Measurements from ENCODE around the gene RAB34. TPM values are rescaled to one million over a fixed set of nuclear protein-coding genes. Genes with fewer than 3 reads are reported as not detected.

Gene RAB34
- total RNA-seq, 1 experiment from 2014 or later = 161 TPM

DNA sequence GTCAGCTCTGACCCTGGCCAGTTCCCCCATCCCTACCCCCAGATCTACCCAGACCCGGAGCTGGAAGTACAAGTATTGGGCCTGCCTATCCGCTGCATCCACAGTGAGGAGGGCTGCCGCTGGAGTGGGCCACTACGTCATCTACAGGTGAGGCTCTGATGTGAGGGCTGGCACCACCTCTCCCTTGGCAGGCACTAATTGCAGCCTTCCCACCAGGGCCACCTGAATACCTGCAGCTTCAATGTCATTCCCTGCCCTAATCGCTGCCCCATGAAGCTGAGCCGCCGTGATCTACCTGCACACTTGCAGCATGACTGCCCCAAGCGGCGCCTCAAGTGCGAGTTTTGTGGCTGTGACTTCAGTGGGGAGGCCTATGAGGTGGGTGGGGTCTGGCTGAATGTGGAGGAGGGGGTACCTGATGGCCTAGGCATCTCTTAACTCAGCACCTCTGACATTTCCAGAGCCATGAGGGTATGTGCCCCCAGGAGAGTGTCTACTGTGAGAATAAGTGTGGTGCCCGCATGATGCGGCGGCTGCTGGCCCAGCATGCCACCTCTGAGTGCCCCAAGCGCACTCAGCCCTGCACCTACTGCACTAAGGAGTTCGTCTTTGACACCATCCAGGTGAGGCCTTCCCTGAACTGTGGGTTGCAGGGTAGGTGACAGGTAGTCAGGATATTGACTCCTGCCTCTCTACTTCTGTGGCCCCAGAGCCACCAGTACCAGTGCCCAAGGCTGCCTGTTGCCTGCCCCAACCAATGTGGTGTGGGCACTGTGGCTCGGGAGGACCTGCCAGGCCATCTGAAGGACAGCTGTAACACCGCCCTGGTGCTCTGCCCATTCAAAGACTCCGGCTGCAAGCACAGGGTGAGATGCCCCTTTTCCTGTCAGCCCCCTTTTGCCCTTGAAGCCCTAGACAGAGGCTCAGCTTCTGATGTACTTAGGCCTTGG lies 30.4 kb upstream of the RAB34 start:
- peaks cover 56% of the 10 kb centered on the region for H4K20me1 ChIP-seq (ENCODE audit: insufficient read depth)
- peaks cover 43% of the 10 kb centered on the region for H3K4me1 ChIP-seq (replicated peaks; ENCODE audit: insufficient read depth)
- H3K9me2 ChIP-seq (ENCODE audit: insufficient read depth) = no peaks in the 10 kb centered on the region
- no TSS peak for BruUV-seq (replicated peaks)
- H3K4me3 ChIP-seq = peak overlapping the region; percentile 97
- peak overlapping the region; percentile 96 for H3K27ac ChIP-seq
- H3F3A ChIP-seq (ENCODE audit: insufficient read depth, low read depth) = peaks cover 88% of the 10 kb centered on the region
- H3K27me3 ChIP-seq (ENCODE audit: insufficient read depth, low read depth) = no peaks in the 10 kb centered on the region
- H2AFZ ChIP-seq = no peak overlapping the region
- H3K4me2 ChIP-seq = peak overlapping the region; percentile 90
- no peaks in the 10 kb centered on the region for H3K9me3 ChIP-seq (ENCODE audit: insufficient read depth, low read depth)
- DNase-seq = no peak
- peaks cover 29% of the 10 kb centered on the region for H3K36me3 ChIP-seq (ENCODE audit: low read depth)
- intact Hi-C loops (cut with micrococcal nuclease; ENCODE audit: unreplicated experiment) = loop anchor here (5.0 kb wide), 1 partner anchor 204 kb away; the partner anchor contains the start of gene PHF12
- POLR2A ChIA-PET (ENCODE audit: unreplicated experiment) = interaction anchor here (1.1 to 1.3 kb wide), 2 partner anchors 20 to 23 kb away, joined by 3 to 33 read pairs; partner anchors contain the start of gene NEK8
- H3K79me2 ChIP-seq (ENCODE audit: low read depth) = peaks cover 64% of the 10 kb centered on the region
- no peak for TF ChIP-seq EZH2 (IDR thresholded peaks at IDR 0.05; ENCODE audit: low read depth)
- TF ChIP-seq, protein P1, sequence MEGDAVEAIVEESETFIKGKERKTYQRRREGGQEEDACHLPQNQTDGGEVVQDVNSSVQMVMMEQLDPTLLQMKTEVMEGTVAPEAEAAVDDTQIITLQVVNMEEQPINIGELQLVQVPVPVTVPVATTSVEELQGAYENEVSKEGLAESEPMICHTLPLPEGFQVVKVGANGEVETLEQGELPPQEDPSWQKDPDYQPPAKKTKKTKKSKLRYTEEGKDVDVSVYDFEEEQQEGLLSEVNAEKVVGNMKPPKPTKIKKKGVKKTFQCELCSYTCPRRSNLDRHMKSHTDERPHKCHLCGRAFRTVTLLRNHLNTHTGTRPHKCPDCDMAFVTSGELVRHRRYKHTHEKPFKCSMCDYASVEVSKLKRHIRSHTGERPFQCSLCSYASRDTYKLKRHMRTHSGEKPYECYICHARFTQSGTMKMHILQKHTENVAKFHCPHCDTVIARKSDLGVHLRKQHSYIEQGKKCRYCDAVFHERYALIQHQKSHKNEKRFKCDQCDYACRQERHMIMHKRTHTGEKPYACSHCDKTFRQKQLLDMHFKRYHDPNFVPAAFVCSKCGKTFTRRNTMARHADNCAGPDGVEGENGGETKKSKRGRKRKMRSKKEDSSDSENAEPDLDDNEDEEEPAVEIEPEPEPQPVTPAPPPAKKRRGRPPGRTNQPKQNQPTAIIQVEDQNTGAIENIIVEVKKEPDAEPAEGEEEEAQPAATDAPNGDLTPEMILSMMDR (conservative IDR thresholded peaks at IDR 0.05) = no peak
- CTCF ChIA-PET = interaction anchor here (2.7 to 3.7 kb wide), 2 partner anchors 21 kb away, joined by 47 to 60 read pairs; partner anchors contain the start of gene TLCD1

DNA sequence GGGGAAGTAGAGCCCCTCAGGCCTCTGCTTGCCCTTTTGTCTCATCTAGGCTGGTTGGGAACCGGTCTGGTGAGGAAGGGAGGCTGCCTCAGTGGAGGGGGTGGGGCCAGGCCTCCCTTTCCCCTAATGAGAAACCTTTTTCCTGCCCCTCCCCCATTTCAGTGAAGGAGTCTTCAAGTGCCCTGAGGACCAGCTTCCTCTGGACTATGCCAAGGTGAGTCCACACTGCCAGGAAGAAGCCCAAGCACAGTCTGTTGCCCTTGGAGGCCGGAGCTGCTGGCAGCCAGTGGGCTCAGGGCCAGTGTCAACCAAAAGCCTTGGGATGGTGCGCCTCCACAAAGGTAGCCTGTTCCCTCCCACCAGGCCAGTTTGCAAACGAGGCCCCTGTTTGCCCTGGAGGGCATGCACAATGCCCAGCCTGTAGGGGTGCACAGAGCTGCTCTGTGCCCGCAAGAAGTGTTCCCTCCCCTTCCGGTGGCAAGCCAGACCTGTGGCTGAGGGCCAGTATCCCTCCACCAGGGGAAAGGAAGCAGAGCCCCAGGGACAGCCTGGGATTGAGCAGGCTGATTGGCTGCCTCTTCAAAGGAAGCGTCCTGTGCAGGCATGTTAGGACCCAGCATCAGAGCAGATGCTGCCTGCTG lies 29.5 kb upstream of the RAB34 start:
- DNase-seq = peak; percentile 88
- intact Hi-C loops (cut with micrococcal nuclease; ENCODE audit: unreplicated experiment) = loop anchor here (5.0 kb wide), 1 partner anchor 205 kb away; the partner anchor contains the start of gene PHF12

More for the DNA sequence above, 29.5 kb upstream of the RAB34 start:
- BruUV-seq (replicated peaks) = no TSS peak
- H3K9me3 ChIP-seq (ENCODE audit: insufficient read depth, low read depth) = no peaks in the 10 kb centered on the region
- peaks cover 88% of the 10 kb centered on the region for H3F3A ChIP-seq (ENCODE audit: insufficient read depth, low read depth)
- H3K36me3 ChIP-seq (ENCODE audit: low read depth) = peaks cover 29% of the 10 kb centered on the region
- peak overlapping the region; percentile 97 for H3K4me3 ChIP-seq
- H3K9me2 ChIP-seq (ENCODE audit: insufficient read depth) = no peaks in the 10 kb centered on the region
- peaks cover 51% of the 10 kb centered on the region for H3K4me1 ChIP-seq (replicated peaks; ENCODE audit: insufficient read depth)
- H3K27ac ChIP-seq = peak overlapping the region; percentile 96
- ChIA-PET POLR2A (ENCODE audit: unreplicated experiment) (interaction anchor here (0.5 to 1.3 kb wide), 5 partner anchors 19 to 534 kb away, joined by 3 to 33 read pairs (median 3); partner anchors contain the start of genes NEK8 and RPL23A), CTCF (interaction anchor here (1.2 to 2.7 kb wide), 2 partner anchors 18 to 20 kb away, joined by 5 to 47 read pairs; partner anchors contain the start of genes NEK8 and TLCD1)
- H2AFZ ChIP-seq = no peak overlapping the region
- no peaks in the 10 kb centered on the region for H3K27me3 ChIP-seq (ENCODE audit: insufficient read depth, low read depth)
- peaks cover 64% of the 10 kb centered on the region for H3K79me2 ChIP-seq (ENCODE audit: low read depth)
- H3K4me2 ChIP-seq = peak overlapping the region; percentile 90
- no peak for TF ChIP-seq EZH2 (IDR thresholded peaks at IDR 0.05; ENCODE audit: low read depth)
- TF ChIP-seq, protein P1 (conservative IDR thresholded peaks at IDR 0.05) = no peak
- H4K20me1 ChIP-seq (ENCODE audit: insufficient read depth) = peaks cover 47% of the 10 kb centered on the region
